ENCODE results near the gene TCF4. TPM values are rescaled to one million over a fixed set of nuclear protein-coding genes. Genes with fewer than 3 reads are reported as not detected.

The TCF4 gene
- polyA plus RNA-seq, 1 donor (not counting 4 experiments of a cell fraction or from before 2014, with no cell fraction given): 9.7 TPM

- FAIRE-seq: no peak
- Histone ChIP-seq H3K27ac (ENCODE audit: control insufficient read depth, insufficient read depth, low read length) (no peak overlapping the region), H3K9ac (ENCODE audit: control insufficient read depth, extremely low read depth, insufficient read depth, low read length) (no peak overlapping the region), H3K79me2 (ENCODE audit: control insufficient read depth, insufficient read depth, low read length) (no peaks in the 10 kb centered on the region), H3K4me1 (ENCODE audit: control insufficient read depth, extremely low read depth, insufficient read depth, low read length) (no peaks in the 10 kb centered on the region), H4K20me1 (ENCODE audit: control insufficient read depth, extremely low read depth, insufficient read depth, low read length) (no peaks in the 10 kb centered on the region), H3K27me3 (ENCODE audit: control insufficient read depth, extremely low read depth, insufficient read depth, low read length) (no peaks in the 10 kb centered on the region), H3K4me3 (ENCODE audit: control insufficient read depth in 2 of 3, extremely low read depth in 1 of 3, insufficient read depth in 2 of 3, low read depth in 1 of 3, low read length in 3 of 3) (no peak overlapping the region), H3K9me1 (ENCODE audit: control insufficient read depth, extremely low read depth, insufficient read depth, low read length) (no peaks in the 10 kb centered on the region), H3K9me3 (ENCODE audit: control insufficient read depth, low read depth, low read length) (no peaks in the 10 kb centered on the region), H3K36me3 (ENCODE audit: control insufficient read depth in 2 of 2, extremely low read depth in 1 of 2, insufficient read depth in 2 of 2, low read length in 2 of 2) (no peaks in the 10 kb centered on the region), H3K4me2 (ENCODE audit: control insufficient read depth, extremely low read depth, insufficient read depth, low read depth, low read length) (no peak overlapping the region), H2AFZ (ENCODE audit: control insufficient read depth, low read length) (no peak overlapping the region)
- no peak for DNase-seq (ENCODE audit: low read depth, low spot score)
- TF ChIP-seq CTCF (optimal IDR thresholded peaks at IDR 0.05 in 1 of 3, IDR thresholded peaks at IDR 0.05 in 1 of 3, conservative IDR thresholded peaks at IDR 0.05 in 1 of 3; ENCODE audit: extremely low read depth in 1 of 3, insufficient read depth in 2 of 3, low read length in 3 of 3) (no peak), EZH2 (IDR thresholded peaks at IDR 0.05; ENCODE audit: low read length) (no peak)
- dilution Hi-C loops (cut with MboI; ENCODE audit: extremely low pct_ligation_motif_present, low sequenced_read_pairs): no loop called here
Measured at GRCh38 chr18:55559739-55560138, 28.3 kb downstream of the TCF4 start.

GRCh38 chr18:55557211-55557610 lies 30.8 kb downstream of the TCF4 start:
- dilution Hi-C loops (cut with MboI; ENCODE audit: extremely low pct_ligation_motif_present, low sequenced_read_pairs): no loop called here
- H3K27me3 ChIP-seq (ENCODE audit: control insufficient read depth, extremely low read depth, insufficient read depth, low read length): no peaks in the 10 kb centered on the region
- H3K79me2 ChIP-seq (ENCODE audit: control insufficient read depth, insufficient read depth, low read length): no peaks in the 10 kb centered on the region
- H2AFZ ChIP-seq (ENCODE audit: control insufficient read depth, low read length): no peak overlapping the region
- no peaks in the 10 kb centered on the region for H3K9me1 ChIP-seq (ENCODE audit: control insufficient read depth, extremely low read depth, insufficient read depth, low read length)
- no peak overlapping the region for H3K9ac ChIP-seq (ENCODE audit: control insufficient read depth, extremely low read depth, insufficient read depth, low read length)
- H3K9me3 ChIP-seq (ENCODE audit: control insufficient read depth, low read depth, low read length): no peaks in the 10 kb centered on the region
- no peak for DNase-seq (ENCODE audit: low read depth, low spot score)
- no peaks in the 10 kb centered on the region for H4K20me1 ChIP-seq (ENCODE audit: control insufficient read depth, extremely low read depth, insufficient read depth, low read length)
- no peak for FAIRE-seq
- TF ChIP-seq CTCF (optimal IDR thresholded peaks at IDR 0.05 in 1 of 3, IDR thresholded peaks at IDR 0.05 in 1 of 3, conservative IDR thresholded peaks at IDR 0.05 in 1 of 3; ENCODE audit: extremely low read depth in 1 of 3, insufficient read depth in 2 of 3, low read length in 3 of 3) (no peak), EZH2 (IDR thresholded peaks at IDR 0.05; ENCODE audit: low read length) (no peak)
- no peaks in the 10 kb centered on the region for H3K4me1 ChIP-seq (ENCODE audit: control insufficient read depth, extremely low read depth, insufficient read depth, low read length)
- no peak overlapping the region for H3K4me2 ChIP-seq (ENCODE audit: control insufficient read depth, extremely low read depth, insufficient read depth, low read depth, low read length)
- H3K4me3 ChIP-seq (ENCODE audit: control insufficient read depth in 2 of 3, extremely low read depth in 1 of 3, insufficient read depth in 2 of 3, low read depth in 1 of 3, low read length in 3 of 3): no peak overlapping the region
- no peaks in the 10 kb centered on the region for H3K36me3 ChIP-seq (ENCODE audit: control insufficient read depth in 2 of 2, extremely low read depth in 1 of 2, insufficient read depth in 2 of 2, low read length in 2 of 2)
- no peak overlapping the region for H3K27ac ChIP-seq (ENCODE audit: control insufficient read depth, insufficient read depth, low read length)

Data from keratinocyte (primary cell).